Measurements from ENCODE around the gene IGSF23. TPM values are rescaled to one million over a fixed set of nuclear protein-coding genes. Genes with fewer than 3 reads are reported as not detected.

The IGSF23 gene
- total and polyA plus RNA-seq, 2 of the 13 experiments (the other 11 are each of a cell fraction or from before 2014, with no cell fraction given): 2.3 to 8.8 TPM

GRCh38 chr19:44571830-44572580 is 41.4 kb upstream of the IGSF23 start (continued):
- TF ChIP-seq TBP (CRISPR knock-in tag; IDR thresholded peaks at IDR 0.05): no peak
- TF ChIP-seq ZNF501 (CRISPR knock-in tag; IDR thresholded peaks at IDR 0.05): no peak
- TF ChIP-seq SALL2 (CRISPR knock-in tag; IDR thresholded peaks at IDR 0.05): 0 out of 2 replicates have a peak, but pooled peaks have one; percentile 40
- TF ChIP-seq CHD2 (IDR thresholded peaks at IDR 0.05; ENCODE audit: low read depth, low read length): no peak
- no peak for TF ChIP-seq ZNF34 (CRISPR knock-in tag; IDR thresholded peaks at IDR 0.05; ENCODE audit: borderline replicate concordance)
- no peak for TF ChIP-seq ZNF850 (CRISPR knock-in tag; conservative IDR thresholded peaks at IDR 0.05)
- TF ChIP-seq ZNF570 (CRISPR knock-in tag; IDR thresholded peaks at IDR 0.05; ENCODE audit: borderline replicate concordance): no peak
- TF ChIP-seq NR2F1 (CRISPR knock-in tag; IDR thresholded peaks at IDR 0.05): no peak
- TF ChIP-seq SKI (IDR thresholded peaks at IDR 0.05; ENCODE audit: partially characterized antibody): no peak
- no peak for TF ChIP-seq RORA (CRISPR knock-in tag; IDR thresholded peaks at IDR 0.05)
- TF ChIP-seq ZNF33B (CRISPR knock-in tag; IDR thresholded peaks at IDR 0.05): no peak
- TF ChIP-seq ZNF160 (CRISPR knock-in tag; IDR thresholded peaks at IDR 0.05): no peak
- no peak for TF ChIP-seq GZF1 (CRISPR knock-in tag; IDR thresholded peaks at IDR 0.05)
- no peak for TF ChIP-seq ELF4 (CRISPR knock-in tag; IDR thresholded peaks at IDR 0.05; ENCODE audit: borderline replicate concordance)
- TF ChIP-seq ATF7-NPFF (CRISPR knock-in tag; IDR thresholded peaks at IDR 0.05; ENCODE audit: low read depth): no peak
- no peak for TF ChIP-seq AGO2 (optimal IDR thresholded peaks at IDR 0.05; ENCODE audit: low read depth, low read length)
- TF ChIP-seq EP300 (IDR thresholded peaks at IDR 0.05; ENCODE audit: low read depth in 2 of 2, low read length in 2 of 2): peak in 1 of 2 experiments; percentile 56; a peak in 1 of 4 replicates
- no peak for TF ChIP-seq EP300 (CRISPR knock-in tag; IDR thresholded peaks at IDR 0.05; ENCODE audit: borderline replicate concordance)
- TF ChIP-seq, protein P1, sequence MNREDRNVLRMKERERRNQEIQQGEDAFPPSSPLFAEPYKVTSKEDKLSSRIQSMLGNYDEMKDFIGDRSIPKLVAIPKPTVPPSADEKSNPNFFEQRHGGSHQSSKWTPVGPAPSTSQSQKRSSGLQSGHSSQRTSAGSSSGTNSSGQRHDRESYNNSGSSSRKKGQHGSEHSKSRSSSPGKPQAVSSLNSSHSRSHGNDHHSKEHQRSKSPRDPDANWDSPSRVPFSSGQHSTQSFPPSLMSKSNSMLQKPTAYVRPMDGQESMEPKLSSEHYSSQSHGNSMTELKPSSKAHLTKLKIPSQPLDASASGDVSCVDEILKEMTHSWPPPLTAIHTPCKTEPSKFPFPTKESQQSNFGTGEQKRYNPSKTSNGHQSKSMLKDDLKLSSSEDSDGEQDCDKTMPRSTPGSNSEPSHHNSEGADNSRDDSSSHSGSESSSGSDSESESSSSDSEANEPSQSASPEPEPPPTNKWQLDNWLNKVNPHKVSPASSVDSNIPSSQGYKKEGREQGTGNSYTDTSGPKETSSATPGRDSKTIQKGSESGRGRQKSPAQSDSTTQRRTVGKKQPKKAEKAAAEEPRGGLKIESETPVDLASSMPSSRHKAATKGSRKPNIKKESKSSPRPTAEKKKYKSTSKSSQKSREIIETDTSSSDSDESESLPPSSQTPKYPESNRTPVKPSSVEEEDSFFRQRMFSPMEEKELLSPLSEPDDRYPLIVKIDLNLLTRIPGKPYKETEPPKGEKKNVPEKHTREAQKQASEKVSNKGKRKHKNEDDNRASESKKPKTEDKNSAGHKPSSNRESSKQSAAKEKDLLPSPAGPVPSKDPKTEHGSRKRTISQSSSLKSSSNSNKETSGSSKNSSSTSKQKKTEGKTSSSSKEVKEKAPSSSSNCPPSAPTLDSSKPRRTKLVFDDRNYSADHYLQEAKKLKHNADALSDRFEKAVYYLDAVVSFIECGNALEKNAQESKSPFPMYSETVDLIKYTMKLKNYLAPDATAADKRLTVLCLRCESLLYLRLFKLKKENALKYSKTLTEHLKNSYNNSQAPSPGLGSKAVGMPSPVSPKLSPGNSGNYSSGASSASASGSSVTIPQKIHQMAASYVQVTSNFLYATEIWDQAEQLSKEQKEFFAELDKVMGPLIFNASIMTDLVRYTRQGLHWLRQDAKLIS (CRISPR knock-in tag; IDR thresholded peaks at IDR 0.05): no peak
- no peak for TF ChIP-seq ZNF431 (CRISPR knock-in tag; IDR thresholded peaks at IDR 0.05; ENCODE audit: borderline replicate concordance, low read depth)
- TF ChIP-seq PAF1 (CRISPR knock-in tag; IDR thresholded peaks at IDR 0.05): no peak
- no peak for TF ChIP-seq SIX4 (CRISPR knock-in tag; IDR thresholded peaks at IDR 0.05)
- TF ChIP-seq ZNF333 (CRISPR knock-in tag; IDR thresholded peaks at IDR 0.05; ENCODE audit: borderline replicate concordance): no peak
- TF ChIP-seq, protein P2, sequence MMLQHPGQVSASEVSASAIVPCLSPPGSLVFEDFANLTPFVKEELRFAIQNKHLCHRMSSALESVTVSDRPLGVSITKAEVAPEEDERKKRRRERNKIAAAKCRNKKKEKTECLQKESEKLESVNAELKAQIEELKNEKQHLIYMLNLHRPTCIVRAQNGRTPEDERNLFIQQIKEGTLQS (CRISPR knock-in tag; IDR thresholded peaks at IDR 0.05): no peak
- no peak for TF ChIP-seq ZNF550 (CRISPR knock-in tag; IDR thresholded peaks at IDR 0.05; ENCODE audit: borderline replicate concordance)
- no peak for TF ChIP-seq CERS6 (CRISPR knock-in tag; IDR thresholded peaks at IDR 0.05)
- no peak for TF ChIP-seq ZNF557 (CRISPR knock-in tag; IDR thresholded peaks at IDR 0.05)
